Measurements from ENCODE around the gene MILR1.
"Not testable (repeated sequence)": the region's sequence is repeated elsewhere in the genome, so short reads cannot be mapped to it uniquely, and the experiment has no call there.

The MILR1 gene

GRCh38 chr17:64418506-64419339 is 30.2 kb upstream of the MILR1 start:
- TF ChIP-seq CTCF (IDR thresholded peaks at IDR 0.05; ENCODE audit: low read length, missing control alignments): peak; percentile 63
- DNase-seq (ENCODE audit: low read depth): peak; percentile 88

GRCh38 chr17:64420143-64420670 is 28.7 kb upstream of the MILR1 start:
- TF ChIP-seq CTCF (IDR thresholded peaks at IDR 0.05; ENCODE audit: low read length, missing control alignments): peak; percentile 71
- DNase-seq (ENCODE audit: low read depth): peak; percentile 90
- no peak overlapping the region for H3K4me3 ChIP-seq (replicated peaks; ENCODE audit: low read depth, low read length)

More at GRCh38 chr17:64418506-64419339, 30.2 kb upstream of the MILR1 start:
- no peak overlapping the region for H3K4me3 ChIP-seq (replicated peaks; ENCODE audit: low read depth, low read length)

GRCh38 chr17:64422121-64422520 is 26.8 kb upstream of the MILR1 start:
- not testable (repeated sequence) for H3K4me3 ChIP-seq (replicated peaks; ENCODE audit: low read depth, low read length); DNase-seq (ENCODE audit: low read depth)

GRCh38 chr17:64423881-64424280 is 25.0 kb upstream of the MILR1 start:
- DNase-seq (ENCODE audit: low read depth): no peak
- no peak for TF ChIP-seq CTCF (IDR thresholded peaks at IDR 0.05; ENCODE audit: low read length, missing control alignments)
- H3K4me3 ChIP-seq (replicated peaks; ENCODE audit: low read depth, low read length): no peak overlapping the region

- no peak for DNase-seq (ENCODE audit: low read depth)
- no peak for TF ChIP-seq CTCF (IDR thresholded peaks at IDR 0.05; ENCODE audit: low read length, missing control alignments)
- H3K4me3 ChIP-seq (replicated peaks; ENCODE audit: low read depth, low read length): no peak overlapping the region
Observed at GRCh38 chr17:64424324-64424849, 24.5 kb upstream of the MILR1 start.

GRCh38 chr17:64425191-64425590 is 23.7 kb upstream of the MILR1 start:
- TF ChIP-seq CTCF (IDR thresholded peaks at IDR 0.05; ENCODE audit: low read length, missing control alignments): no peak
- no peak for DNase-seq (ENCODE audit: low read depth)
- no peak overlapping the region for H3K4me3 ChIP-seq (replicated peaks; ENCODE audit: low read depth, low read length)

- no peak overlapping the region for H3K4me3 ChIP-seq (replicated peaks; ENCODE audit: low read depth, low read length)
- no peak for DNase-seq (ENCODE audit: low read depth)
- no peak for TF ChIP-seq CTCF (IDR thresholded peaks at IDR 0.05; ENCODE audit: low read length, missing control alignments)
Observed at GRCh38 chr17:64426596-64426995, 22.3 kb upstream of the MILR1 start.

Data from fibroblast of pulmonary artery (primary cell).